Measurements from ENCODE around the gene CHCHD6. TPM values are rescaled to one million over a fixed set of nuclear protein-coding genes. Genes with fewer than 3 reads are reported as not detected.
A peak's percentile ranks its signal among the peaks of the same experiment; 100 is the strongest.

The CHCHD6 gene
- total RNA-seq, 4 donors from 2014 or later = 30.3 to 46.5 (median 33.6) TPM

GRCh38 chr3:126986001-126986400 lies 282.0 kb downstream of the CHCHD6 start:
- 46 to 54% methylated on average over 3 to 9 of the region's 9 CpGs for whole genome bisulfite sequencing, 2 donors
- no peak overlapping the region for H3K4me3 ChIP-seq
- peak overlapping the region in 1 of 4 donors; percentile 22 for H3K27ac ChIP-seq

GRCh38 chr3:126987129-126987528 lies 283.1 kb downstream of the CHCHD6 start:
- no peaks in the 10 kb centered on the region for H3K9me3 ChIP-seq
- H3K4me1 ChIP-seq = peaks cover 0 to 72% (median 27%) of the 10 kb centered on the region in 4 donors
- no peak overlapping the region for H3K4me3 ChIP-seq
- no peak for DNase-seq (ENCODE audit: low spot score in 2 of 2)
- H3K27me3 ChIP-seq = no peaks in the 10 kb centered on the region
- TF ChIP-seq CTCF (IDR thresholded peaks at IDR 0.05) = no peak
- no peak for TF ChIP-seq POLR2A (IDR thresholded peaks at IDR 0.05)
- TF ChIP-seq EP300 (IDR thresholded peaks at IDR 0.05) = no peak
- peak overlapping the region in 1 of 4 donors; percentile 22 for H3K27ac ChIP-seq
- H3K36me3 ChIP-seq = peaks cover 0 to 39% (median 0%) of the 10 kb centered on the region in 3 donors
- WGBS, 2 donors = 68 to 77% methylated on average over 3 to 4 of the region's 4 CpGs

More at GRCh38 chr3:126986001-126986400, 282.0 kb downstream of the CHCHD6 start:
- H3K9me3 ChIP-seq = no peaks in the 10 kb centered on the region
- DNase-seq (ENCODE audit: low spot score in 2 of 2) = no peak
- H3K27me3 ChIP-seq = no peaks in the 10 kb centered on the region
- no peak for TF ChIP-seq CTCF (IDR thresholded peaks at IDR 0.05)
- TF ChIP-seq EP300 (IDR thresholded peaks at IDR 0.05) = no peak
- TF ChIP-seq POLR2A (IDR thresholded peaks at IDR 0.05) = no peak
- peaks cover 0 to 65% (median 26%) of the 10 kb centered on the region in 4 donors for H3K4me1 ChIP-seq
- peaks cover 0 to 30% (median 0%) of the 10 kb centered on the region in 3 donors for H3K36me3 ChIP-seq

GRCh38 chr3:126987596-126987995 lies 283.6 kb downstream of the CHCHD6 start:
- H3K4me1 ChIP-seq = peaks cover 0 to 72% (median 23%) of the 10 kb centered on the region in 4 donors
- no peaks in the 10 kb centered on the region for H3K27me3 ChIP-seq
- 73 to 89% methylated on average over 3 to 8 of the region's 8 CpGs for WGBS, 2 donors
- H3K9me3 ChIP-seq = no peaks in the 10 kb centered on the region
- DNase-seq (ENCODE audit: low spot score in 2 of 2) = no peak
- peaks cover 0 to 39% (median 0%) of the 10 kb centered on the region in 3 donors for H3K36me3 ChIP-seq
- TF ChIP-seq CTCF (IDR thresholded peaks at IDR 0.05) (no peak), EP300 (IDR thresholded peaks at IDR 0.05) (no peak), POLR2A (IDR thresholded peaks at IDR 0.05) (no peak)
- no peak overlapping the region for H3K4me3 ChIP-seq
- H3K27ac ChIP-seq = peak overlapping the region in 1 of 4 donors; percentile 22

GRCh38 chr3:126988451-126989021 lies 284.5 kb downstream of the CHCHD6 start:
- 91 to 92% methylated on average over 22 to 25 of the region's 26 CpGs for WGBS, 2 donors
- H3K4me1 ChIP-seq = peaks cover 0 to 80% (median 28%) of the 10 kb centered on the region in 4 donors

More at GRCh38 chr3:126988451-126989021, 284.5 kb downstream of the CHCHD6 start:
- TF ChIP-seq CTCF (IDR thresholded peaks at IDR 0.05) (no peak), POLR2A (IDR thresholded peaks at IDR 0.05) (no peak), EP300 (IDR thresholded peaks at IDR 0.05) (no peak)
- no peaks in the 10 kb centered on the region for H3K9me3 ChIP-seq
- H3K27ac ChIP-seq = no peak overlapping the region
- DNase-seq (ENCODE audit: low spot score in 2 of 2) = no peak
- peaks cover 0 to 39% (median 0%) of the 10 kb centered on the region in 3 donors for H3K36me3 ChIP-seq
- no peak overlapping the region for H3K4me3 ChIP-seq
- no peaks in the 10 kb centered on the region for H3K27me3 ChIP-seq
